Activated CD8-positive, alpha-beta memory T cell treated with anti-CD3 and anti-CD28 coated beads, Interleukin-2, amount 50 U/mL, for 24 hours (primary cell): Measurements from ENCODE around the gene TMEM260.

ENCODE experiments used
- DNase-seq: peaks from one replicate; pipeline ENCODE4 v3.0.0-alpha.2; 2020; ENCODE audit errors: extremely low read depth

The TMEM260 gene

DNA sequence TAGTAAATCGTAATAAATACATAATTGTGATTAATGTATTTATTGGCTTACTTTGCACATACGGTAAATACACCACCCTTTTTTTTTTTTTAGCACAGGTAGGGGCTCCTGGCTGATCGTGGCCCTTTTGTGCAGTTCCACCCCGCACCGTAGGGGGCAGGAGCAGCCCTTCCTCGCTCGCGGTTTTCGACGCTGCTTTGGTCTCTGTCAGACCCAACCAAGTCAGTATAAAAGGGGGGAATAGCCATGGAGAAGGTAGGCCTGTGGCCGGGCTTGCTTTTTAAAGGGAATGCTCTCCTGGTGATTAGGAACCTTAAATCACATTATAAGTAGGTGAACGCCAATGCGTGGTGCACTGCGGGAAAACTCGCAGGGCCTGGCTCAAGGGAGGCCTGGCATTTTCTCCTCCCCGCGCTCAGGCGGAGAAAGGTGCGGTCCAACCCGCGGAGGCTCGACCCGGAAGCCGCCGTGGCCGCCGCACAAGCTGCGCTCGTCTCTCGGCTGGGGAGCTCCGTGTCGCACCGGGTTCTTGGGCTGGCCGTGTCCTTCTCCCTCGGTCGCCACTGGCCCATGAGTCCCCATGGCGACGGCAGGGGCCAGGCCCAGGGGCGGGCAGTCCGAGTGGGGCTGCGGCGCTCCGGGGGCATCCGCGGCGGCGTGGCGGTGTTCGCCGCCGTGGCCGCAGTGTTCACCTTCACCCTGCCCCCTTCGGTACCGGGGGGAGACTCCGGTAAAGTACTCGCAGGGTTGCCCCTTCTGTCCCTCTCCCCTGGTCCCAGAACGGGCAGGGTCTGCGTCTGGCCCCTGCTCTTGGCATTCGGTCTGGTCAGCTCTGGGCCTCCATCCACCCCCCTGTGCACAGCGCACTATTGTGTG is at the start of gene TMEM260:
TMEM260 (plus strand) TSS at position 454 of the 876 bp plus-strand sequence; CDS start at position 571, 117 bp downstream.
- DNase-seq, result peak; percentile 75

DNA sequence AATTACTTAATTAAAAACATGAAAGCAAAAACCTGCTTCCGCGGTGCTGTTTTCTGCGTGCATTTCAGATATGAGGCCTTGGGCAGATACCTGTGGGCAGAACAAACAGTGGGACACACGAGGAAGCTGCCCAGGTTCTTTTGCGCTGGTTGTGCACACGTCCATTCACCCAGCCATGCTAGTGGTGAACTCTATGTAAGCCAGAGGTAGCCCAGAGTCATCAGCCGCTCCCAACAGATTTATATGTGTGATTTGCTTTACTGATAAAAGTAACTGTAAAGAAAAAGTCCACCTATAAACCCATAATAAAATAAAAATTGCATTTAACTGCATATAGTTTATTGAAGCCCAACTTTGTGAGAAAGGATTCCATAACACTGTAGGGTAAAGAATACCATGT is 47.1 kb upstream of the TMEM260 start:
- DNase-seq, result no peak

DNA sequence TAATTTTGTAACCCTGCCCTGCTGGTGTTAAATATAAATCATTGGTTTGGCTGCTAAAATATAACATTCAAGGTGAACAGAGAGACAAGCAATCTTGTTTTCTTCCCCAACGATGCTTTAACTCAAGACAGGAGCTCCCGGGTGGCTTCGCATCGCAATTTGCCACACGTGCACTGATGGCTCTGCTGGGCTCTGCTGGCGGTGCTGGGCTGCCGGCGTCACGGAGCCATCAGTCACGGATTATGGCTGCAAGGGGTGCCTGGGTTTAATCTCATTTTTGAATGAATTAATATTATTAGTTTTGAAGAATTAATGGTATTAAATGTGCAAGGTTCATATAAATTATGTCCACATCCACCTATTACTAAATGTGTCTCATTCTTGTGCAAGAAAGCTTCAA is 44.9 kb upstream of the TMEM260 start:
- DNase-seq, result no peak

DNA sequence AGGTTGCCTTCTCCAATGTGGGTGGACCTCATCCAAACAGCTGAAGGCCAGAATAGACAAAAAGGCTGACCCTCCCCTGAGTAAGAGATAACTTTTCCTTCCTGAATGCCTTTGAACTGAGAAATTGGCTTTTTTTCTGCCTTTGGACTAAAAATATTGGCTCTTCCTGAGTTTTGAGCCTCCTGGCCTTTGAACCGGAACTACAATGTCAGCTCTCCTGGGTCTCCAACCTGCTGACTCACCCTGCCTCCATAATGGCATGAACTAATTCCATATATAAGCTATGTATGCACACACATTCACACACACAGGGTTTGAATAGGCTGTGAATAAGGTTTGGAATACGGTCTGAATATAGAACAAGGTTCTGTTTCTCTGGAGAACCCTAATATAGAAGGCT is 39.7 kb upstream of the TMEM260 start:
- no peak for DNase-seq

- DNase-seq, result no peak
These were observed 36.2 kb upstream of the TMEM260 start for GRCh38 chr14:56543436-56543835.

GRCh38 chr14:56549721-56550120 is 29.9 kb upstream of the TMEM260 start:
- no peak for DNase-seq

GRCh38 chr14:56552615-56553014 is 27.0 kb upstream of the TMEM260 start:
- no peak for DNase-seq

GRCh38 chr14:56554301-56554700 is 25.3 kb upstream of the TMEM260 start:
- DNase-seq, result no peak

GRCh38 chr14:56555921-56556570 is 23.6 kb upstream of the TMEM260 start:
- DNase-seq, result no peak

DNA sequence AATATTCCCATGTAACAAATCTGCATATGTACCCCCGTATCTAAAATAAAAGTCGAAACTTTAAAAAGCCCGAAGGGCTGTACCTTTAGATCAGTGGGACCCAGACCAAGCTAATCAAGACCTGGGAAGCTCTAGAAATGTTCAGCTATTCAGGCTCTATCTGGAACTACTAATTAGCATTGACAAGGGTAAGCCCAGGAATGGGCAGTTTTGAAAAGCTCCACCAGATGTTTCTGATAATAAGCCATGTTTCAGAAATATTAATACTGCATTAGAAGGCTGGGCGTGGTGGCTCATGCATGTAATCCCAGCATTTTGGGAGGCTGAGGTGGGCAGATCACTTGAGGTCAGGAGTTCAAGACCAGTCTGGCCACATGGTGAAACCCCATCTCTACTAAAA is 20.4 kb upstream of the TMEM260 start:
- DNase-seq, result no peak

- DNase-seq, result no peak
These were observed 18.0 kb upstream of the TMEM260 start for GRCh38 chr14:56561606-56562005.

- DNase-seq, result no peak
These were observed 16.7 kb upstream of the TMEM260 start for GRCh38 chr14:56562883-56563282.

DNA sequence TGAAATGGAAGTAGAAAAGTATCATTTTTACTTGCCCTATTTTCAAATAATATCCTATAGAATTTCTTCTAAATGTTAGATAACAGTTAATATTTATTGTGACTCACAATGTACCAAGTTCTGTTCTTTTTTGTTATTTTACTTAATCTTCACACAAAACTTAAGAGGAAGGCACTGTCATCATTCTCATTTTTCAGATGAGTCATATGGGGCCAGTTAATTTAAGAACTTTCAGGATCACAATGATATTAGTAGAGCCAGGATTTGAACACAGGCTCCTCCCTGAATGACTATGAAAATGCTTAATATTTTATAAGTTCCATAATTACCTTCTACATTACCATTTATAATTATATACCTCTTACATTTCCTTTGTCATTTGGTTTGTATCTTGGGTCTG is 10.4 kb upstream of the TMEM260 start:
- no peak for DNase-seq

GRCh38 chr14:56570295-56570694 is 9.3 kb upstream of the TMEM260 start:
- DNase-seq, result no peak

DNA sequence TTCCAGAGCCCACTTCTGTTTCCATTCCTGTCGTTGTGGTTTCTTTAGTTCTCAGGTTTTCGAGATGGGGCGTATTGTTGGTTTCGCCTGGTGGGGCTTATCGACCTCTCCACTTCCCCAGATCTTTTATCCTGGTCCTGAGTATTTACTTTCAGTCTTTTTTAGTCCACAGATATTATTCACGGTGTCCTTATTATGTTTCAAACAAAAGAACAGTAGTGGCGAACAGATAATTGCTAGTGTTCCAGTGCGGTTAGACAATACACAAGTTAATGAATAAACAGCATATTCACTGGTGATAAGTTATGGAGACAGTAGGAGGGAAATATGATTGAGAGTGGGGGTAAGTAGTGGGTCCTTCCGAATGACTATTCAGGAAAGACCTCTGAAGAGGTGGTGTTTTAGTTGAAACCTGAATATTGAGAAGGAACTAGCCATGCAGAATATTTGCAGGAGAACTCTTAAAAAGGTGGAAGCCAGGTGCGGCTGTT is 668 bp downstream of the TMEM260 start:
- no peak for DNase-seq

DNA sequence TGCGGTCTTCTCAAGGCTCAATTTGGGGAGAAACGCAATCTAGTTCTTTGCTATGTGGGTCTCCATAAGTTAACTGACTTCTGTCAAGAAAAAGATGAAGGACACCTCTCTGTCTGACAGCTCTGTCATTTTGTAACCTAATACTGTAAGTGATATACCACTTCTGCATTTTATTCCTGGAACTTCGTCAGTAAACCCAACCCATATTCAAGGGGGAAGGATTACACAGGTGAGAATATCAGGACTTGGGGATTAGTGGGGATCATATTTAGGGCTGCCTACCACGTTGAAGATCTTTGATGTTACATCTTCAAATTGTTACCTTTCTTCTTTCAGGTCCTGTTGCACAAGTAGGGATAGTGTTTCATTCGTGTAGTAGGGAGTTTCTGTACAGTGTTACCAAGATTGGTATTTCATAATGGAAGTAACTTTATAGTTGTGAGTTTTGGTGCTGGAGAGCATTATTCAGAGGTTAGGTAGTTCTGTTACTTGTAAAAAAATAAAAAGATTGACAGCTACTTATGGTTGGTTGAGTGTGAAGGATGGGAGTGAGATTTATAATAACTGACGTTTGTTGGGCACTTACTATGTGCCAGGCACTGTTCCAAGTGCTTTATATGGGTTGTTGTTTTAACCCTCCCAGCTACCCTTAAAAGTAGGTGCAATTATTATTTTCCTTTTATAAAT is 1.6 kb downstream of the TMEM260 start:
- no peak for DNase-seq

DNA sequence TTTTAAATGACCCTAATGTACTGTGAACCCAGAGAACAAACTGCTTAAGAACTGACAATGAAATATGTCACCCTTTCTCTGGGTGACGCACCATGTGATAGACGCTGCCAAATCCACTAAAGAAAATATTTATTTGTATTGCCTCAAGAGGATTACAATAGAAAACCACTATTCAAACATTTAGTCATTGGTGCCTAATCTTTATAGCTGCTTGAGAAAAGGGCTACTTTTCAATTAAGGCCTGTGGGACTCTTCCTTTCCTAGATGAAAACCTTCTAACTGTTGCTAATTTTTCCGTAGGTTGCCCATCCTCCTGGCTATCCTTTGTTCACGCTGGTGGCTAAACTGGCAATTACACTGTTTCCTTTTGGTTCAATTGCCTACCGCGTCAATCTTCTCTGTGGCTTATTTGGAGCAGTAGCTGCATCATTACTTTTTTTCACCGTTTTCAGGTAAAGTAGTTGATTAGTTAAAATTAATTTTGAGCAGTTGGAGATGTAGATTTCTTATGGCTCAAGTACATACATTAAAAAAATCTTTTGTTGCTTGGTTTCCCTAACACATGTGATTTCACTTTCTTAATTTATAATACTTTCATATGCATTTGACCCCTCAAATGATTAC is 6.0 kb downstream of the TMEM260 start:
- DNase-seq, result no peak

DNA sequence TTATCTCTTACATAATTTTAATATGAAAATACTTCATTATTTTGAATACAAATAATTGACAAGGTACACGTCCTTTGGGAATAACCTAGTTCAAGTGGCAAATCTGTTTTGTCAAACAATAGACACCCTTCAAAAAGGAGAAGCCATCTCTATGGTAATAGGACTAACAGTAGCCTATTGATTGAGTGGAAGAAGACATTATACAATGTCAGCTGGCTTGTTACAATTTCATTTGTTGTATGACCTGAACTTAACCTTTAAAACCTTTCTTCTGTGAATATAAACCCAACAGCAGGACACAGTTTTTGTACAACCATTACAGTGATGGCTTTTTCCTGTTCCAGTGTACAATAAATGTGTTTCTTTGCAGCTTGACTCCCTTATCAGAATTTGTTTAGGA is 8.1 kb downstream of the TMEM260 start:
- no peak for DNase-seq

GRCh38 chr14:56590535-56590960 is 10.9 kb downstream of the TMEM260 start:
- DNase-seq, result no peak

- no peak for DNase-seq
These were observed 13.3 kb downstream of the TMEM260 start for GRCh38 chr14:56592746-56593544.

- no peak for DNase-seq
These were observed 14.8 kb downstream of the TMEM260 start for GRCh38 chr14:56594428-56594827.
